Measurements from ENCODE around the gene CDH4. TPM values are rescaled to one million over a fixed set of nuclear protein-coding genes. Genes with fewer than 3 reads are reported as not detected.

The CDH4 gene
- total and polyA plus RNA-seq, 2 of the 4 experiments (the other 2 are of a cell fraction): 1.6 to 3.5 TPM

- H3K9ac ChIP-seq (ENCODE audit: low read depth, low read length): no peak overlapping the region
- no peak overlapping the region for H3K27ac ChIP-seq (ENCODE audit: insufficient read depth, low read length)
- H3K9me3 ChIP-seq (ENCODE audit: control insufficient read depth, insufficient read depth, low read length): peaks cover 6% of the 10 kb centered on the region; the same call in 1 of the 2 replicates
- H3K56ac ChIP-seq (ENCODE audit: extremely low read depth, insufficient read depth, low read length): no peak overlapping the region
- in situ Hi-C loops (cut with MboI; ENCODE audit: low sequenced_read_pairs): no loop called here
- H4K5ac ChIP-seq (ENCODE audit: low read depth, low read length): no peak overlapping the region
- BruUV-seq (replicated peaks): no TSS peak
- no peak overlapping the region for H2AFZ ChIP-seq (replicated peaks; ENCODE audit: low read length, poor library complexity)
- ChIA-PET CTCF (interaction anchor here (0.5 kb wide), 1 partner anchor 355 kb away, joined by 3 read pairs; no protein-coding TSS in a partner anchor), POLR2A (ENCODE audit: unreplicated experiment) (no interaction called here)
- H3K79me1 ChIP-seq (ENCODE audit: low read depth in 1 of 2, low read length in 2 of 2): no peaks in the 10 kb centered on the region
- WGBS, 2 experiments (ENCODE audit: extremely low coverage in 2 of 2, insufficient read length in 1 of 2): 43% methylated on average over 22 of the region's 32 CpGs; no CpG with 5 or more reads in 1 of the 2 experiments
- H3K23ac ChIP-seq (ENCODE audit: low read depth, low read length): no peak overlapping the region
- intact Hi-C loops (cut with micrococcal nuclease): no loop called here
- no peaks in the 10 kb centered on the region for H3K9me1 ChIP-seq (ENCODE audit: insufficient read depth, low read length)
- no peak overlapping the region for H3K14ac ChIP-seq (replicated peaks; ENCODE audit: low read depth, low read length)
- no peak overlapping the region for H2BK20ac ChIP-seq (ENCODE audit: low read depth, low read length)
- TF ChIP-seq MAZ (IDR thresholded peaks at IDR 0.05; ENCODE audit: borderline replicate concordance, low read depth, low read length) (no peak), MXI1 (IDR thresholded peaks at IDR 0.05; ENCODE audit: borderline replicate concordance, low read depth, low read length) (no peak), CTCF (conservative IDR thresholded peaks at IDR 0.05; ENCODE audit: low read depth, low read length) (no peak), POLR2A (IDR thresholded peaks at IDR 0.05; ENCODE audit: low read depth, low read length) (no peak), ELK1 (IDR thresholded peaks at IDR 0.05; ENCODE audit: borderline replicate concordance, low read depth, low read length) (no peak)
- H2BK15ac ChIP-seq (ENCODE audit: low read depth, low read length): no peak overlapping the region
- H3K4me3 ChIP-seq (ENCODE audit: insufficient read depth, low read depth, low read length): no peak overlapping the region
- H3K18ac ChIP-seq (ENCODE audit: low read depth, low read length): no peak overlapping the region
- no peaks in the 10 kb centered on the region for H3K36me3 ChIP-seq (ENCODE audit: control insufficient read depth, insufficient read depth, low read length)
- H4K20me1 ChIP-seq (ENCODE audit: insufficient read depth, low read length): no peaks in the 10 kb centered on the region
- no peaks in the 10 kb centered on the region for H3K4me1 ChIP-seq (ENCODE audit: control insufficient read depth, insufficient read depth, low read length)
- no peak overlapping the region for H3K4me2 ChIP-seq (ENCODE audit: low read depth, low read length)
- H2AK5ac ChIP-seq (ENCODE audit: low read depth, low read length): no peak overlapping the region
- dilution Hi-C loops (cut with HindIII; ENCODE audit: low sequenced_read_pairs, unreplicated experiment): no loop called here
- no peak overlapping the region for H4K8ac ChIP-seq (ENCODE audit: low read depth in 2 of 2, low read length in 2 of 2)
- H2BK120ac ChIP-seq (ENCODE audit: low read depth, low read length): no peak overlapping the region
- peaks cover 5% of the 10 kb centered on the region; the same call in 1 of the 2 replicates for H3K27me3 ChIP-seq (ENCODE audit: control insufficient read depth, insufficient read depth, low read length)
- DNase-seq: peak; percentile 15
- no peak overlapping the region for H2BK5ac ChIP-seq (ENCODE audit: low read depth, low read length, poor library complexity, severe bottlenecking)
- H2AK9ac ChIP-seq (replicated peaks; ENCODE audit: low read depth, low read length, poor library complexity): no peak overlapping the region
- peak; percentile 87 for ATAC-seq (ENCODE audit: low read depth)
- H4K91ac ChIP-seq (ENCODE audit: insufficient read depth, low read depth, low read length): no peak overlapping the region
- no peak overlapping the region for H3K4ac ChIP-seq (ENCODE audit: low read depth, low read length)
These were observed 599.2 kb downstream of the CDH4 start for GRCh38 chr20:61850926-61851900.

All from IMR-90 (cell line).